Adrenal gland (tissue), 12 donors: ENCODE results near the gene FAM20A. TPM values are rescaled to one million over a fixed set of nuclear protein-coding genes. Genes with fewer than 3 reads are reported as not detected.

ENCODE experiments used
- DNase-seq, 7 donors: peaks; one replicate each; pipeline ENCODE4 v3.0.0-alpha.2; 2019 to 2020
- H3K27ac ChIP-seq, 5 donors: fragments of 200-600 bp; sonication (generic) in 4 of 5; 1 replicate in 3 of 5; 2 replicates in 2 of 5; pipeline versions ENCODE4 v1.5.1 to v1.8.0; 2016 to 2020; ENCODE audit warnings: mild to moderate bottlenecking in 1 of 5
- H3K27me3 ChIP-seq: fragments of 200-600 bp; 2 replicates; pipeline ENCODE4 v1.8.0; 2021
- H3K36me3 ChIP-seq, 2 donors: fragments of 200-600 bp; replicated peaks in 1 of 2; 1 replicate in 1 of 2; 2 replicates in 1 of 2; pipeline versions ENCODE4 v1.5.1 to v1.8.0; 2018 to 2022
- H3K4me1 ChIP-seq, 2 donors: fragments of 200-600 bp; replicated peaks in 1 of 2; 1 replicate in 1 of 2; 2 replicates in 1 of 2; pipeline versions ENCODE4 v1.5.1 to v1.8.0; 2018 to 2021
- H3K4me3 ChIP-seq, 4 donors: fragments of 200-600 bp; sonication (generic) in 3 of 4; one replicate each; pipeline ENCODE4 v1.5.1; 2016 to 2018
- H3K9me3 ChIP-seq, 3 donors: fragments of 200-600 bp; sonication (generic) in 1 of 3; replicated peaks in 1 of 3; 1 replicate in 2 of 3; 2 replicates in 1 of 3; pipeline versions ENCODE4 v1.5.1 to v1.8.0; 2016 to 2021
- POLR2A ChIP-seq, 2 donors: fragments of 450-650 bp; IDR thresholded peaks; one replicate each; pipeline ENCODE4 v1.6.1; 2017; ENCODE audit warnings: antibody characterized with exemption in 2 of 2, mild to moderate bottlenecking in 2 of 2, moderate library complexity in 1 of 2
- WGBS, 4 donors: extraction: QIAGEN DNeasy Blood & Tissue Kit in 2 of 4; methylation state at CpG; one replicate each; pipeline versions ENCODE4 v1.1.5 to v1.1.7; 2013 to 2017; 5-methylcytosine and 5-hydroxymethylcytosine counted together
- intact Hi-C, 2 donors: fragments of 100-400 bp; cut with DNase I; formaldehyde crosslinking; loops; one replicate each; pipeline versions ENCODE4 v1.14.1 to v1.15.0; 2022 to 2023
- polyA plus RNA-seq, 3 donors: library from polyadenylated mRNA; stranded (reverse); fragments of 200-250 nt in 2 of 3; fragments of 350-450 nt in 1 of 3; fragmentation: Illumina TruSeq in 1 of 3; extraction: RNeasy Lipid Tissue Mini Kit (QIAGEN cat#74804) in 1 of 3; gene quantifications; one replicate each; pipeline ENCODE4 v1.2.3, GENCODE V29; 2013 to 2014
- total RNA-seq, 9 donors: library from RNA; depleted of rRNA in 4 of 9; stranded (reverse); fragments of >200 nt in 4 of 9; fragments of 120-200 nt in 1 of 9; fragmentation: NEBNext Ultra II Directional in 1 of 9; extraction: Animal tissue kit (Norgen Biotek cat#: 25700) in 1 of 9; gene quantifications; one replicate each; pipeline versions ENCODE4 v1.1.0 to v1.2.4, GENCODE V29; 2013 to 2023
- TF ChIP-seq, protein P1 (sequence below), 6 experiments: fragments of 450-650 bp in 4 of 6; fragments of 200-600 bp in 2 of 6; sonication (generic) in 1 of 6; IDR thresholded peaks; 1 replicate in 5 of 6; 2 replicates in 1 of 6; pipeline versions ENCODE4 v1.5.1 to v1.8.0; 2016 to 2021; ENCODE audit warnings: antibody characterized with exemption in 6 of 6, mild to moderate bottlenecking in 2 of 6, moderate library complexity in 1 of 6
- donor health status: healthy with polysubstance abuse.
- donor health status: Bipolar disorder and iron deficiency.
- donor health status: DM: yes; HTN: yes; CAD: no.
- donor health status: DM: no; HTN: no; CAD: no.
- donor health status: DM: no; HTN: no; CAD: no.
- donor health status: DM: yes; HTN: yes; CAD: no.

FAM20A gene
- total and polyA plus RNA-seq, 12 donors = 0.67 to 25.9 (median 8.1) TPM

DNA sequence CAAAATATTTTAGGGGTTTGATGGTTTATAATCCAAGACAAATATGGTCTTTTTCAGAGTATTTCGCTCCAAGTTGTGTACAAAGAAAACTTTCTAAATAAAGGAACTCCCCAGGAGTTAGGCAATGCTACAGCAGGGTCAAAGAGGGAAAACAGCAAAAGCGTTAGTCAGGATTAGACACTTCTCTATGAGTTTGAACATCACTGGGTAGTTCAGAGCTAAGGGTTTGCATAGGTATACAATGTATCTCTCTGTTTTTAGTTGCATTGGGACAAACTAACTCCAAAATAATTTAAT, 34.8 kb downstream of the FAM20A start:
- WGBS, 4 donors = 45 to 68% (median 54%) methylated on average over 2 of the region's 2 CpGs
- no peaks in the 10 kb centered on the region for H3K27me3 ChIP-seq
- intact Hi-C loops = no loop called here
- no peaks in the 10 kb centered on the region for H3K4me1 ChIP-seq
- TF ChIP-seq POLR2A (IDR thresholded peaks at IDR 0.05) = no peak
- TF ChIP-seq, protein P1, sequence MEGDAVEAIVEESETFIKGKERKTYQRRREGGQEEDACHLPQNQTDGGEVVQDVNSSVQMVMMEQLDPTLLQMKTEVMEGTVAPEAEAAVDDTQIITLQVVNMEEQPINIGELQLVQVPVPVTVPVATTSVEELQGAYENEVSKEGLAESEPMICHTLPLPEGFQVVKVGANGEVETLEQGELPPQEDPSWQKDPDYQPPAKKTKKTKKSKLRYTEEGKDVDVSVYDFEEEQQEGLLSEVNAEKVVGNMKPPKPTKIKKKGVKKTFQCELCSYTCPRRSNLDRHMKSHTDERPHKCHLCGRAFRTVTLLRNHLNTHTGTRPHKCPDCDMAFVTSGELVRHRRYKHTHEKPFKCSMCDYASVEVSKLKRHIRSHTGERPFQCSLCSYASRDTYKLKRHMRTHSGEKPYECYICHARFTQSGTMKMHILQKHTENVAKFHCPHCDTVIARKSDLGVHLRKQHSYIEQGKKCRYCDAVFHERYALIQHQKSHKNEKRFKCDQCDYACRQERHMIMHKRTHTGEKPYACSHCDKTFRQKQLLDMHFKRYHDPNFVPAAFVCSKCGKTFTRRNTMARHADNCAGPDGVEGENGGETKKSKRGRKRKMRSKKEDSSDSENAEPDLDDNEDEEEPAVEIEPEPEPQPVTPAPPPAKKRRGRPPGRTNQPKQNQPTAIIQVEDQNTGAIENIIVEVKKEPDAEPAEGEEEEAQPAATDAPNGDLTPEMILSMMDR (IDR thresholded peaks at IDR 0.05) = no peak
- H3K9me3 ChIP-seq = no peaks in the 10 kb centered on the region
- no peak overlapping the region for H3K4me3 ChIP-seq
- DNase-seq = no peak
- H3K36me3 ChIP-seq = no peaks in the 10 kb centered on the region
- H3K27ac ChIP-seq = no peak overlapping the region

GRCh38 chr17:68565661-68566441, 35.3 kb downstream of the FAM20A start:
- intact Hi-C loops = no loop called here
- TF ChIP-seq, protein P1 (IDR thresholded peaks at IDR 0.05) = no peak
- no peak for TF ChIP-seq POLR2A (IDR thresholded peaks at IDR 0.05)
- Histone ChIP-seq H3K36me3 (no peaks in the 10 kb centered on the region), H3K27me3 (no peaks in the 10 kb centered on the region), H3K4me1 (no peaks in the 10 kb centered on the region), H3K4me3 (no peak overlapping the region), H3K27ac (no peak overlapping the region), H3K9me3 (no peaks in the 10 kb centered on the region)
- WGBS, 4 donors = 71 to 76% (median 72%) methylated on average over 3 of the region's 3 CpGs
- DNase-seq = no peak

- Histone ChIP-seq H3K27ac (no peak overlapping the region), H3K4me1 (no peaks in the 10 kb centered on the region), H3K36me3 (no peaks in the 10 kb centered on the region), H3K9me3 (no peaks in the 10 kb centered on the region), H3K27me3 (no peaks in the 10 kb centered on the region), H3K4me3 (no peak overlapping the region)
- 84 to 92% (median 88%) methylated on average over 8 of the region's 8 CpGs for WGBS, 4 donors
- DNase-seq = no peak
- TF ChIP-seq, protein P1 (IDR thresholded peaks at IDR 0.05) = no peak
- no peak for TF ChIP-seq POLR2A (IDR thresholded peaks at IDR 0.05)
- intact Hi-C loops = no loop called here
Observed at GRCh38 chr17:68564415-68565111, 36.6 kb downstream of the FAM20A start.

DNA sequence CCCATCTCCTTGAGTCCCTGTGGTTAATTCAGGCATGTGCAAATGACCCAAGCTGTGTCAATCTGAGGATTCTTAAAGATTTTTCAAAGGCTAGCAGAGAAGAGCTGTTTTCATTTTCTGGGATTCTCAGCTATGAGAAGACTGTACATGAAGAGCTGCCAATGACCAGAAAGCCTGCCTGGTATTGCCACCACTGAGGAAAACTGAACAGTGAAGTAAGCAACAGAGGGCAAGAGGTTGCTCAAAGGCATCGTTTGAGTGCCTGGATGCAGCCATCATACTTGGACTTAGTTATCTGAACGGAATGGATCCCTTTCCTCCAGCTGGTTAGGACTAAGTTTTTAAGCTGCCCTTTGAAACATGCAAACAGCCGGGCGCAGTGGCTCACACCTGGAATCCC, 38.4 kb downstream of the FAM20A start:
- TF ChIP-seq, protein P1 (IDR thresholded peaks at IDR 0.05) = no peak
- no peak for TF ChIP-seq POLR2A (IDR thresholded peaks at IDR 0.05)
- intact Hi-C loops = no loop called here
- H3K9me3 ChIP-seq = no peaks in the 10 kb centered on the region
- no peak for DNase-seq
- no peak overlapping the region for H3K27ac ChIP-seq
- H3K36me3 ChIP-seq = no peaks in the 10 kb centered on the region
- H3K4me3 ChIP-seq = no peak overlapping the region
- WGBS, 4 donors = 83 to 90% (median 86%) methylated on average over 4 of the region's 4 CpGs
- H3K4me1 ChIP-seq = no peaks in the 10 kb centered on the region
- no peaks in the 10 kb centered on the region for H3K27me3 ChIP-seq
